HG02970 (cell line): ENCODE measurements around the gene PIH1D2.
A peak's percentile ranks its signal among the peaks of the same experiment; 100 is the strongest.
"Not testable (repeated sequence)": the region's sequence is repeated elsewhere in the genome, so short reads cannot be mapped to it uniquely, and the experiment has no call there.

Source experiments
- ATAC-seq: cut with Tn5 transposase; IDR thresholded peaks from one replicate; pipeline ENCODE4 v1.9.1; 2021; ENCODE audit warnings: mild to moderate bottlenecking, moderate library complexity, moderate number of reproducible peaks; ENCODE audit not compliant: unreplicated experiment, low FRiP score

PIH1D2 gene

GRCh38 chr11:112073941-112074811 is at the start of gene PIH1D2, which contains the start of gene NKAPD1:
TSS of gene PIH1D2 (minus strand) at chr11:112074017. CDS start at chr11:112073174, 843 bp downstream.
TSS of gene NKAPD1 (plus strand) at chr11:112074299. CDS start at chr11:112075575, 1,276 bp downstream.
- peak; percentile 84 for ATAC-seq

- ATAC-seq = no peak
Measured at GRCh38 chr11:112123129-112123528, 49.3 kb upstream of the PIH1D2 start.

- ATAC-seq = no peak
Measured at GRCh38 chr11:112121981-112122615, 48.3 kb upstream of the PIH1D2 start.

- no peak for ATAC-seq
Measured at GRCh38 chr11:112118176-112118575, 44.4 kb upstream of the PIH1D2 start.

GRCh38 chr11:112115386-112115785 is 41.6 kb upstream of the PIH1D2 start:
- no peak for ATAC-seq

- ATAC-seq = no peak
Measured at GRCh38 chr11:112114460-112114859, 40.6 kb upstream of the PIH1D2 start.

- no peak for ATAC-seq
Measured at GRCh38 chr11:112113539-112114457, 40.0 kb upstream of the PIH1D2 start.

- no peak for ATAC-seq
Measured at GRCh38 chr11:112106070-112106469, 32.3 kb upstream of the PIH1D2 start.

- ATAC-seq = no peak
Measured at GRCh38 chr11:112103446-112103845, 29.6 kb upstream of the PIH1D2 start.

GRCh38 chr11:112100462-112100861 is 26.6 kb upstream of the PIH1D2 start:
- no peak for ATAC-seq

- ATAC-seq = no peak
Measured at GRCh38 chr11:112097734-112098528, 24.1 kb upstream of the PIH1D2 start.

GRCh38 chr11:112096194-112096593 is 22.4 kb upstream of the PIH1D2 start:
- ATAC-seq = no peak

- ATAC-seq = not testable (repeated sequence)
Measured at GRCh38 chr11:112095302-112095701, 21.5 kb upstream of the PIH1D2 start.

- no peak for ATAC-seq
Measured at GRCh38 chr11:112087212-112087611, 13.4 kb upstream of the PIH1D2 start.

GRCh38 chr11:112086422-112087191 is 12.8 kb upstream of the PIH1D2 start, which contains the start of the genes SDHD and TIMM8B:
TSS of gene SDHD (plus strand) at chr11:112086873. CDS start at chr11:112086908, 35 bp downstream.
TSS of gene TIMM8B (minus strand) at chr11:112086756. CDS start at chr11:112086723, 33 bp downstream.
- ATAC-seq = peak; percentile 95

- peak; percentile 16 for ATAC-seq
Measured at GRCh38 chr11:112085822-112086421, 12.1 kb upstream of the PIH1D2 start.

GRCh38 chr11:112082729-112083128 is 8.9 kb upstream of the PIH1D2 start:
- ATAC-seq = no peak

- ATAC-seq = no peak
Measured at GRCh38 chr11:112062923-112063322, 10.9 kb downstream of the PIH1D2 start.
